Stimulated activated CD8-positive, alpha-beta memory T cell treated with anti-CD3 and anti-CD28 coated beads, Interleukin-4, amount 100 ng/mL, for 1 hour (primary cell): Measurements from ENCODE around the gene NSF.
"Not testable (repeated sequence)": the region's sequence is repeated elsewhere in the genome, so short reads cannot be mapped to it uniquely, and the experiment has no call there.

Experiments used
- DNase-seq, 2 donors: peaks; one replicate each; pipeline ENCODE4 v3.0.0-alpha.2; 2020; ENCODE audit warnings: low read depth in 2 of 2, low spot score in 1 of 2

Gene NSF

DNA sequence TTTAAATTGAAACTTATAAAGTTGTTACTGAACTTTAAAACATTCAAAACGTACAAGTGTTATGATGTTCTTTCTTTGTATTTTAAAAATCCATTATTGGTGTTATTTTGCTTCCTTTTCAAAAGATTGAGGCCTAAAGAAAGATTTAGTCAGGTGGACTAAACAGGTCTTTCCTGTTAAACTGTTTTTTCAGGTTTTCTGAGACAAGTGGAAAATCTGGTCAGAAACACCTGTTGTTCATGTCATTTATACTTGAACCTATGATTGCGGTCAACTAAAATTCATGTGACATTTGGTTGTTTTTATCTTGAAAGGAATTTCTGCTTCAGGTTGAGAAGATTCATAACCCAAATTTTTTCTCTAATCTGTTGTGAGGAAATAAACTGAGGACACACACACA, 108.5 kb downstream of the NSF start:
- DNase-seq, result not testable (repeated sequence)

DNA sequence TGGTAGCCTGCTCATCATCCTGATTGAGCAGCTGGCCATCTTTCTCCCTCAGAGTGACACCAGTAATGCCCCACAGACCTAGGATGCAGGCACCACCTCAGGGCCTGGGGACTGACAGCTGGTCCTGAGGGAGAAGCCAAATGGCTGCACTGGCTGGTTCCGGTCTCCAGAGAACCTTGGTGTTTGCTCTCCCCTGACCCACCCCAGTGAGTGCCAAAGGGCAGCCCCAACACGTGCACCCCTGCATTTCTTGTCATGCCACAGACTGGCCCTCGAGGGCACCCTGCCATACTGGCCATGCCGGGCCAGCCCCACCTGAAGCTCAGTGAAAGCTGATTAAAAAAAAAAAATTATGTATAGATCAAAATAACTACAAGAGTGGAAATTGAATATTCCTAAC, 127.5 kb downstream of the NSF start:
- DNase-seq, result no peak

DNA sequence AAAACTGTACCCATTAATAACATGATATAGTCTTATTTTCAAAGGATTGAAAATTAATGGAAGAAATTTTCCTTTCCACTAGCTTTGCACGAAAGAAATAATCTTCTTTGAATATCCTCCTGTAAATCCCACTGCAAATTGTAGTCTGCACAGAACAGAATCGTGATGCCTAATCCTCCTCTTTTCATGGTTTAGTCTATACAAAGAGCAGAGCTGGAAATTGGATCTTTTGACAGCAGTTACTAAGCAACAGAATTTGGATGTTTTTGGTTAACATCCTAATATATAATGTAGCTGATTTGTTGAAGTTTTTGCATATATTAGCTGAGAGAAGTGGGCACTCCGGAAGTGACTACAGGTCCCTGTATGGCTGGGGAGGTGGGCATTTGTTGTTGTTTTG, 129.4 kb downstream of the NSF start:
- DNase-seq, result no peak

DNA sequence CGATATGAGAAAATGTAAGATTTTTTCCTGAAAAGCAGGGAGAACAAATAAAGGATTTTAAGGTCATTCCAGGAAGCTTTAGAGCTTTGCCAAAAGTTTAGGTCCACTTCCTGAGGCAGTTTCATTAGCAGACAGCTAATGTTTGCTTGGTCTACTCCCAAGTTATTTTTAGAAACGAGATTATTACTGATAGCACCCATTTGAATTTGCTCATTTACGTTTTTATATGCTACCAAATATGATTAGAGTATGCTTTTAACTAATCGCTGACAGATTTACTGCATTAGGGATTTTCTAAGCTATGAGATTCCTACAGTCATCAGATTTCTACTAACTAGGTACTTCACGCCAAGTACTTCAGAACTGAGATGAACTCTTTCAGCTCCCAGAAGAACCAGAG, 129.9 kb downstream of the NSF start:
- no peak for DNase-seq

DNA sequence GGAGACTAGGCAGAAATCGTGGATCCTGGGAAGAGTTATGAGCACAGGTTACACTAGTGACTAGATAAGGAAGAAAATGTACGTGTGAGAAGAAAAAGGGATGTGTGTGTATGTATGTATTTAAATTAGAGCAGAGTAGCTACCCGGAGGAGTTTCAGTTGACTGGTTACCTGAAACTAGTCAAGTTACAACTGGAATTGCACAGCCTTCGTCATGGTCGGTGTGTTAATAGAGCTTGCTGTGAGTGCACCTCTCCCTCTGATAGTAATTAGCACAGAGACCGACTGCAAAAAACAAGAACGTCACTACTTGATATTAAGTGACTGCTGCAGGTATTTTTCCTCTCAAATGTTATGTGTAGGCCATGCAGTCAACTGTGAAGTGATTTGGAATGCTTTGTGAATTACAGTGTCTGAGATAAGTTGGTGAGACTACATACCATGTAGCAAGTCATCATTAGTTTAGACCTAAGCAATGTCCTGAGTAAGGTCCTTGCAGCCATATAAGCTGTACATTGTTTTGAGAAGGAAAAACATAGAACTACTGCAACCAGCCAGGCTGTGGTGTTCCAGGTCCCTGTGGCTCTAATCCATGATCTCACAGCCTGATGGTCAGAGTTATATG, 132.3 kb downstream of the NSF start:
- no peak for DNase-seq

GRCh38 chr17:46726206-46726605, 135.7 kb downstream of the NSF start:
- DNase-seq, result no peak

DNA sequence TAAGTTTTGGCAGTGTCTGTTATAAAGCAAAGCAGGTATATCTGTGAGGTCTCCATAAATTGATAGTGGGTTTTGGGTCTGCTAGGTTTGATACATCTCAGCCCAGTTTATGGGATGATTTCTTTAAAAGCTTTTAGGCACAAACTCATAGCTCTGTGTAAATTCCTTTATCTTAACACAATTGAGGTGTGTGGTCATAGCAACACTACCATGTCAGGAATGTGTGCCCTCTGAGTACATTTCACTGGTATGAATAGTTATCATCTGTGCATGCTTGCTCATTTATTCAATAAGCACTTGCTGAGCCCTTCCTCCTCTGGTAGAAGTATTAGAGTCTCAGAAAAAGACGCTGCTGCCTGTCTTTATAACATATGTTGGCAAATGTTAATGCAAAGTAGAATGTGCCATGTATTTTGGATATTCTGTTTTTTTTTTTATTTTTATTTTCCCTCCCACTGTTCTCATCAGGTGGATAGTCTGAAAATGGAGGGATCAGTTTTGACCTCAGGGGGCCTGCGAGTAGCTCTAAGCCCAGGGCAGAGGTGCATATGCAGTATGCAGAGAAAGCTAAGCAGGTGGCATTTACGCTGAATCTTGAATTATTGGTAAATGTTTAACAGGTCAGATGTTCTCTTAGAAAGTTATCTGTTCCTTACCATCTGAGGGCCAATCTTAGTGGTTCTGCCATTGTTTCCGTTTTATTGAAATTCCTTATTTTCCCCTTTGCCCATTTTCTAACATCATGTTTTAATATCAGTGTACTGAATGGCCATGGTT, 137.3 kb downstream of the NSF start:
- no peak for DNase-seq

GRCh38 chr17:46730026-46730425, 139.6 kb downstream of the NSF start:
- DNase-seq, result no peak

GRCh38 chr17:46730679-46731078, 140.2 kb downstream of the NSF start:
- no peak for DNase-seq

- DNase-seq, result no peak
Observed at GRCh38 chr17:46732160-46732559, 141.7 kb downstream of the NSF start.

GRCh38 chr17:46732754-46733398, 142.4 kb downstream of the NSF start:
- DNase-seq, result no peak

DNA sequence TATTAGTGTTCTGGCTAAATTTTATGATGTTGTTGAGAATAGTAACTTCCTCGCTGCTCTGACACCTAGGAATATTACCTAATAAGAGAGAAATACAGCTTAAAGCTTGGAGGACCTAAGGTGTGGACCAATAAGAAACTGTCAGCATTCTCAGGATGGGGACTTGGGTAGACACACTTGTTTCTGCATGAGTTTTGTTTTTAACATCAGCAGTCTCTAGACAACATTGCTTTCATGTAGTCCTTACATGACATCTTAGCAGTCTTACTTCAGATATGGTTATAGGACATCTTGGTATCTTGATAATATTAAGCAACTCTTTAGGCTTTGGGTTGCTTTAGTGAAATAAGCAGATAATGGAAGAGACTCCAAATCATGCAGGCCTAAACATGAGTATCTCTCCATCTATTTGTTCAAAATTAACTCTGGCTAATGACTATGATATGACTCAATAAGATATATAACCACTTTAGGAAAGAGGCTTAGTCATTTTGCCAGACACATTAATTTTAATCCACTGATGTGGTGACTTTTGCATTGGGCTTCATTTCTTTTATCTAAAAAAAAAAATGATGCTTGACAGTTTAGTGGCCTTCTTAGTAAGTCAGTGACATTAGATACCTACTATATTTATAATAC, 143.5 kb downstream of the NSF start:
- DNase-seq, result no peak

DNA sequence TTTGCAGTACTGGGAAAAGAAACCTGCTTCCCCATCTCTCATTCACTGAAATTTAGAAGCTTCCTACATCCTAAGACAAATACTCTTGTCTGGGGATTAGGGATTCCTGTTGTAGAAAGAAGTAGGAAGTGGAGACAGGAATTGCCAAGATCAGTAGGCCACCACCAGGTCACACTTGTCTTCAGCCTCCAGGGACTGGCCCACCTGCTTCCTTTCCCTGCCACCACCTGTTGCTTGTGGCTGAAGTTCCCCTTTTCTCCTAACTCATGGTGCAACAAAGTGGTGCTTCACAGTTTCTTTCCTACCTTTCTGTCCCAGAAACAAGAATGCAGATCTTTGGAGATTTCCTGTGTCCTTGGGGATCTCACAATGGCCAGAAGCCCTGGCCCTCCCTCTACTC, 145.6 kb downstream of the NSF start:
- no peak for DNase-seq

- DNase-seq, result no peak
Observed at GRCh38 chr17:46737326-46737725, 146.9 kb downstream of the NSF start.

GRCh38 chr17:46738544-46738943, 148.1 kb downstream of the NSF start:
- DNase-seq, result no peak

- DNase-seq, result no peak
Observed at GRCh38 chr17:46739982-46740381, 149.5 kb downstream of the NSF start.

GRCh38 chr17:46741122-46741730, 150.8 kb downstream of the NSF start:
- DNase-seq, result no peak

DNA sequence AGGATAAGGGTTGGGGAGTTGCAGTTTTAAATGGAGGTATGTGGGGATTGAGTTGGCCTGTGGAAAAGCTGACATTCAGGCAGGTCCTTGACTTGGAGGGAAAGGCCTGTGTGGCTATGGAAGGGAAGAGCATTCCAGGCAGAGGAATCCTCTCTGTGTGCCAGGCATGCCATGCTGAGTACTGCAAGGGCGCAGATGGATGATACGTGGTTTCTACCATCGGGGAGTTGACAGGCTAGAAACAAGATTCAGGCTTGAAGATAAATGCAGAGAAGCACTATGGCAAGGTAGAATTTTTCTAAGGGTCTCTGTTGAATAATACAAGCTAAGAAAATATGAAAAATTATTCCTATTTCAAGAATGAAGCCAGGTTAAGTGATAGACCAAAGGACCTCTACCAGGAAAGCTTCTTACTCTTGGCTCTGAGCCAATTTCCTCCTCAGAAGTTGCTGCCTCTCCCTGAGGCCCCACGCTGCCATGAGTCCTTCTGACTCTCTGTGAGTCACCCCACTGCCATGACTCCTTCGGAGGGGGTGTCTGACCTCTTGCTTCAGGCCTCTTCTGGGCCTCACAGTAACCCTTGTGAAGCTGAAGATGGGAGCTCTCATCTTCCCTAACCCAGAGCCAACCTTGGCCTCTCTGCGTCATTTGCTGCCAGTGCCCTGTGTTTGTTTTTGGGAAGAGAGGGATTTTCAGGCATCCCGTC, 152.2 kb downstream of the NSF start:
- no peak for DNase-seq

- no peak for DNase-seq
Observed at GRCh38 chr17:46744441-46744840, 154.0 kb downstream of the NSF start.

DNA sequence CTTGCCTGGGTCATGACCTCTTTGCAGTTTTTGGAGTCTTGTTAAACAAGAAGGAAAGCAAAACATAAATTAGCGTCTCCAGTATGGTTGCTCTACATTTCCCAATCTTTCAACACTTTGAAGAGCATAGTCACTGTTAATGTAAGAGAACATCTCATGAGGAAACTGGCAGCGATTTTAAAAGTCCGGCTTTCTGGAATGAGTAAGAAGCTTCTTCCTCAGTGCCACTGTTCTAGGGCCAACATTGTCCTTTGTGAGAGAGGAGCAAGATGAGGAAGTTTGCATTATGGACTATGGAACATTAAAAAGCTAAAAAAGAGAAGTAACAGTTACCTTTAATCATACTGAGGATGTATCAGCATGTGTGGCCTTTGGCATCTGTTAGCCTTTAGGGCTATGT, 154.9 kb downstream of the NSF start:
- DNase-seq, result no peak

- no peak for DNase-seq
Observed at GRCh38 chr17:46751425-46751824, 161.0 kb downstream of the NSF start.
